GM20431 (cell line): ENCODE data around the gene FRAS1.

Experiments used
- in situ Hi-C: fragments of 300-500 bp; cut with MseI, MboI; formaldehyde crosslinking; loops from one replicate; pipeline ENCODE4 v1.15.0; 2020; ENCODE audit warnings: low sequenced_read_pairs; ENCODE audit not compliant: unreplicated experiment

FRAS1 gene

GRCh38 chr4:78345237-78345636 lies 288.1 kb downstream of the FRAS1 start:
- in situ Hi-C loops: no loop called here

DNA sequence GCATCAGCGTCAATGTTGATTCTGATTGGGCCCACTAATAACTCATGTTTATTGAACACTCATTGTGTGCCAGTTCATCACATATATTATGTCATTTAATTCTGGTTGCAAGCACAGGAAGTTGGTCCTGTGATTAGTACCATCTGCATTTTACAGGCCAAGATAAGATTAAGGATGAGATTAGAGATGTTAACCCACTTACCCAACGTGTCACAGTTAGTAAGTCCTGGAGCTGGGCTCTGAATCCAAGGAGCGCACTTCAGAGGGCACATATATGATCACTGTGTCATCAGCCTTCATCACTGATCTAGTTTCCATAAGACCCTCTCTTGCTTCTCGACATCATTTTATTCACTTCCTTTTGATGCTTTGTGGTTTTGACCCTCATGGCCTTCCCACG lies 289.1 kb downstream of the FRAS1 start:
- in situ Hi-C loops: no loop called here

DNA sequence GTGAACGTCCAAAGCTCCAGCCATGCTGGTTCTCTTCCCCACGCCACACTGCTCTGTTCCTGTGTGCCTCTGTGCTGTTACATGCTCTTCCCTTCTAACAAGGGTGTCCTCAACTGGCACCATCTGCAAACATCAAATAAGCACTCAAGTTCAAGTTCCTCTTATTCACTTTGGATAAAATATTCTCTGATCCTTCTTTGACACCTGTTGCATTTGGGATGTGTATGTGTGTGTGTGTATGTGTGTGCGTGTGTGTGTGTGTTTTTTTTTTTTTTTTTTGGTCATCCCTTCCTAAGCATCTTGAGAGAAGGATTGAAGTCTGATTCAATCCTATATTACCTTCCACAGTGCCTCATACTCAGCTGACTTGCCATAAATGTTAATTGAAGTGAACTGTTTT lies 290.4 kb downstream of the FRAS1 start:
- in situ Hi-C loops: no loop called here

DNA sequence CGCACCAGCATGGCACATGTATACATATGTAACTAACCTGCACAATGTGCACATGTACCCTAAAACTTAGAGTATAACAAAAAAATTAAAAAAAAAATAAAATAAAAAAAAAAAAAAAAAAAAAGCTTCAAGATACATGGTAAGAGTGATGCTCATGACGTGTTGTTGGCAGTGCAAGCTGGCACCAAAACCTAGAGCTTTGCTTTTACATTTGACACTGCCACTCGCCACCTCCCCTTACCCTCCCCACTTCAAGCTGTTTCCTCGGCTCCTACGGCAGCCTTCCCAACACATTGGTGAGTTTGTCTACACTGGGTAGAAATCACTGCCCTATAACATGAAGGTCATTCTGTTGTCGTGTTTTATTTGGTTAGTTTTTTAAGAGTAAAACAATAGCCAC lies 296.8 kb downstream of the FRAS1 start:
- in situ Hi-C loops: no loop called here

DNA sequence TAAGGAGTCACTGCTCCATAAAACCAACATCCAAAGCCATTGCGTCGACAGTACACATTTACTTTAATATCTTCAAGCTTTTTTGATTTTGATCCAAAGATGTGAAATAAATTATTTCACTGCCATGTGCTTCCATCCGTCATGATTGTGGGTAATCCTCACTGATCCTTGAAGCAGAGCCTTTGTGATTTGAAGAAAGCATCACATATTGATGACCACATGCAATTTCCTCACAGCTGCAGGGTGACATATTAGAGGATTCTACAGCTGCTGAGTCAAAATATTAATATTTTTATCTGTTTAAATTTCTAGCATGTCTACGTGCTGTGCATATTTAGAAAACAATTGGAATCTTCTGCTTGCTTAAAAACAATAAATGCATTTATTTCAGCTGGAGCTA lies 297.7 kb downstream of the FRAS1 start:
- in situ Hi-C loops: no loop called here

GRCh38 chr4:78355306-78355705 lies 298.2 kb downstream of the FRAS1 start:
- in situ Hi-C loops: no loop called here

- in situ Hi-C loops: no loop called here
Observed at GRCh38 chr4:78356251-78356786, 299.2 kb downstream of the FRAS1 start.

GRCh38 chr4:78357122-78357521 lies 300.0 kb downstream of the FRAS1 start:
- in situ Hi-C loops: no loop called here

GRCh38 chr4:78360466-78360865 lies 303.3 kb downstream of the FRAS1 start:
- in situ Hi-C loops: no loop called here

DNA sequence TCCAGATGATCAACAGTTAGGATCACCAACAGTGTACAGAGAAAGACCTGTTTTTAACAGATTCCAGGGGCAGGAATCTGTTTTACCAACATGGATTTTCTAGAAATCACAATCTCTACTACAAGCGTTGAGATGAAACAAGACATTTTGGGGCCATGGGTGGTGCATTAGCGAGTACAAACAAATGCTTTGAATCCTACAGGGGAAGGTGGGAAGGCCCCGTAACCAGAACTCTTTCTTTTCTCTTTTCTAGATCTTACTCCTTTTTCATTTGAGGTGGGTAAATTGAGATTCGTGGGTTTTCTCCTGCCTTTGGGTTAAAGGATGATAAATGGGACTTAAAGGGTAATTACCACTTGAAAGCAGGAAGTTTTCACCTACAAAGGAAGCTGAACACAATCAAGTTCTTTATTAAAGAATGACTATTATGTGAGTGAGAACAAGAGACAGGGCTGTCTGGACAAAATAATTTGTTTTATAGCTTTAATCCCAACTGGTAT lies 304.5 kb downstream of the FRAS1 start:
- in situ Hi-C loops: no loop called here

DNA sequence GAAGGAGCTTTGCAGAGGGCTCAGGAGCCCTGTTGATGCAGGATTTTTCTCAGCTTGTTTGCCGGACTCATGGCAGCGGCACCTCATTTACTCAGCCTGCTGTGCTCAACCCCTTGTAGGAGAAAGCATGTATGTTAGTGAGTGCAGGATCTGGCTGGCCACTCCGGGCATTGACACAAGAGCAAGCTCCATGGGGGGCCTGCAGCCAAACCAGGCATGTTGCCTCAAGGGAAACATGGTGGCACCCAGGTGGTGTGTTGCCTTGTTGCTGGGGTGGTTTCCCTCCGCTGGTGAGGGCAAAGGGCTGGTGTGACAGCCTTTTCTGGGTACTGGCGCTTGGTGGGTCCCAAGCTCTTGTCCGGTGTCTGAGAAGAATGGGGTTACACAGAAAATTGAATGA lies 305.2 kb downstream of the FRAS1 start:
- in situ Hi-C loops: no loop called here

DNA sequence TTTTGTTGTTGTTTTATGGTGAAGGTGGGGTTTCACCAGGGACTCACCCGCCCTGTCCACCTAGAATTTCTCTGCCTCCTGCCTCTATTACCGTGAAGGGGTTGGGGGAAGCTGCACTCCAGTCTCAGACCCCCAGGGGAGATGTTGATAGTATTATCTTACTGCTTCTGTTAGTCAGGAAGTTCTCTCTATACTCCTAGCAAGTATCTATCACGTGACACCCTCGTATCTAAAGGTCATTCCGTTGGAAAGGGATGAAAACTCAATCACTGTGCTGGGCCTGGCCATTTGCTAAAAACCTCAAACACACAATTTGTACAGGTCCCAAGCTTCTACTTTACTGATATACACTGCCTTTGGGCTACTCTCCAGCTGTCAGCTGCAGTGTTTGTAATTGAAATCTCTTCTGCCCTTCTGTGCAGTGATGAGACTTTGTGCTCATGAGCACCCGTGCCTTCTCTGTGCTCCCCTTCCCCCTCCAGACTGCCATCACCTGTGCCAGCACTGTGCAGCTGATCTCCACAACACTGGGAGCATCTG lies 306.0 kb downstream of the FRAS1 start:
- in situ Hi-C loops: no loop called here

DNA sequence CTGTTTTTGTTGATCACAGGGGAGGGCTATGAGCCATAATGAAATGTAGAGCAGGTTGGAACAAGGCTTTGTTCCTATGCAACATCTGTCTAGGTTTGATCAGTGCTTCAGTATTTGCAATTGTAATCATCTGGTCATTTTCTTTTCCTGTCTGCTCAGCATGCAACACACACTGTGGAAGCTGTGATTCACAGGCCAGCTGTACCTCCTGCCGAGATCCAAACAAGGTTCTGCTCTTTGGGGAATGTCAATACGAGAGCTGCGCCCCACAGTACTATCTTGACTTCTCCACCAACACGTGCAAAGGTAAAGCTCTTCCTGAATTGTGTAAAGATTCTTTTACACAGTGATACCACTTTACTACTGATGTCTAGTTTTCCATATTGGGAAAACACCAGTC lies 312.6 kb downstream of the FRAS1 start:
- in situ Hi-C loops: no loop called here

GRCh38 chr4:78370631-78371372 lies 313.7 kb downstream of the FRAS1 start:
- in situ Hi-C loops: no loop called here

GRCh38 chr4:78372355-78372988 lies 315.3 kb downstream of the FRAS1 start:
- in situ Hi-C loops: no loop called here

DNA sequence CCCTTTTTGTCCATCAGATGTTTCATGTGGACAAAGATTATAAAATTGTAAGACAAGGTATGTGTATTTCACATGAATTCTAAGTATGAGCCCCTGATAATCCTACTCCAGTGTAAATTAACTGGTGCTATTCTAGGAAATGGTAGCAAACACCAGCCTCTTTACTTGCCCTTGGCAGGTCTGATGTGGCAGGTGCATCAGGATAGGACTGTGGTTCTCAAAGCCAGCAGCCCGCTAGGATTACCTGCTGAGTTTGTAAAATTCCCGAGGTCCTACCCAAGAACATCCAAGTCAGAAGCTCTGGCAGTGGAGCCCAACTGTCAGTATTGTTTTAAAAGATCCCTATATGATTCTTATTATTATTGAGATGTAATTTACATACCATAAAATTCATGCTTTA lies 320.4 kb downstream of the FRAS1 start:
- in situ Hi-C loops: no loop called here

DNA sequence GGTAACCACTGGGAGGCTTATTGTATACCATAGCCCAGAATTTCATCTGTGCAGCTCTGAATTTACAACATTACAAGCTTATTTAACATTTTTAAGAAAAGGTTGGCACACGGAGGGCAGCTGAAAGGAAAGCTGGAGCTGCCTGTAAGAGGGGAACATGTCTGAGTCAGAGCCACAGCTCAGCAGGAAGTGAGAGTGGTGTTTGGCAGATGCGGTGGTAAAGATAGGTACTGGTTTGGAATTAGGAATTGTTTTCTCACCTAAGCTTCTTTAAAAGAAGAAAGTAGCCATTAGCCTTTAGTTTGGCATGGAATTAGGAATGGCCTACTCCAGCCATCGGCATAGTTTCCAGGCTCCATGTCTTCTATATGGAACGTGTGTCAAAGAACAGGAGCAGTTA lies 321.9 kb downstream of the FRAS1 start:
- in situ Hi-C loops: no loop called here

DNA sequence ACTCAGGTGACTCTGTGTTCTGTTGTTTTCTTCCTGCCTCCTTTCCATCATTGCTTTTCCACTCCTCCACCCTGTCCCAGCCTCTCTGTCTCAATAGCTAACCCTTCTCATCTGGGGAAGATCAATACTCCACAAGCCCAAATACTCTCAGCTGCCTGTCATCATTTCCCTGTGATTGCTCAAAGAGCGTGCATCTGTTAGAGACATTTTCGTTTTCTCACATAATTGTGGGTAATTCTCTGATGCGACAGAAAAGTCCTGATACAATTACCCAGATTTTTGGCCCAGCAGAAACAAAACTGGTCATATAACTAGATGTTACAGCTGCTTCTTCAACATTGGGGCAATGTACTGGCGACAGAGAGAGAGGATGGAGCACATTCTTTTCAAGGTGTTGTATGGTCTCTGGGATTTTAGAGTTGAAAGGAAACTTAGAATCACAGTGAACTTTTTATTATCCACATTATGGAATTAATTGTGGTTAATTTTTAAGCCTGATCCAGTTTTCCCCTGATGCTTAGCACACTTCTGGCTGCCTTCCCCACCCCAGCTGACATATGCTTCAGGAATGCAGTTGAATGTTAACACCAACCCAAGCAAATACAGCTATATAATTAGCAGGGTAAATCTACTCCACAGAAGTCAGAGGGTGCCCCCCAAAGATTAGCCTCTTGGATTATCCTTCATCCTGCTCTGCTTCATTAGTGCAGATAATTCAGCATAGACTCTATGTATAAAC lies 323.0 kb downstream of the FRAS1 start:
- in situ Hi-C loops: no loop called here

DNA sequence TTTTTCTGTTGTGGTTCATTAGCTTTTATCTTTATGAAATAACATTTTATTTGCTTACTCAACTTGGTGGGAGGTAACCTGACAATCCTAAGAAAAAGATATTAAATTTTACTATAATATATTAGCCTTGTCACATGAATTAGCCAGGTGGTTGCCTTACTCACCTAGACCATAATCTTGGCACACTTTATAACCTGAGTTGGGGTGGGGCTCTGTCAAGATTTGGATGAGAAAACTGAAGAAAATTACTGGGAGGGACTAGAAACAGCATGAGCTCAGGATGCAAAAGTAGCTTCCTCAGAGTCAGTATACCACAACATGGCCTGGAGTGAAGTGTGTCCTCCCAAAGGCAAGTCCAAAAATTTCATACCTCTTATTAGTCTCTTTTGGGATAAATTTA lies 329.6 kb downstream of the FRAS1 start:
- in situ Hi-C loops: no loop called here

DNA sequence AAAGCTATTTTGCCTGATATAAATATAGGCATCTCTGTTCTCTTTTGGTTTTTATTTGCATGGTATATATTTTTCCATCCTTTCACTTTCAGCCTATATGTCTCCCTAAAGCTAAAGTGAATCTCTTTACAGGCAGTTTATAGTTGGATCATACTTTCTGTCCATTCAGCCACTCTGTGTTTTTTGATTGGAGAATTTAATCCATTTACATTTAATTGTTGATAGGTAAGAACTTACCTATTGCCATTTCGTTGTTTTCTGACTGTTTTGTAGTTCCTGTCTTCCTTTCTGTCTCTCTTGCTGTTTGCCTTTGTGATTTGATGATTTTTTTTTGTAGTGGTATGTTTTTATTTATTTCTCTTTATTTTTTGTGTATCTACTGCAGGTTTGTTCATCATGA lies 338.5 kb downstream of the FRAS1 start:
- in situ Hi-C loops: no loop called here
